Astrocyte of the spinal cord (primary cell): ENCODE measurements around the gene RGL1.

Source experiments
- DNase-seq: peaks from one replicate; pipeline ENCODE4 v3.0.0; 2011; ENCODE audit warnings: low read depth, low spot score
- H3K4me3 ChIP-seq: 2 replicates; pipeline ENCODE4 v1.5.1; 2011; ENCODE audit warnings: low read depth, mild to moderate bottlenecking, low read length, moderate library complexity
- in situ Hi-C: cut with HindIII; loops from 2 replicates; pipeline ENCODE4 v1.10.0; 2017; ENCODE audit warnings: low sequenced_read_pairs
- TF ChIP-seq, protein P1 (sequence below): IDR thresholded peaks from 2 replicates; pipeline ENCODE4 v1.5.1; 2012; ENCODE audit warnings: low read depth, mild to moderate bottlenecking, low read length, inconsistent platforms

RGL1 gene

DNA sequence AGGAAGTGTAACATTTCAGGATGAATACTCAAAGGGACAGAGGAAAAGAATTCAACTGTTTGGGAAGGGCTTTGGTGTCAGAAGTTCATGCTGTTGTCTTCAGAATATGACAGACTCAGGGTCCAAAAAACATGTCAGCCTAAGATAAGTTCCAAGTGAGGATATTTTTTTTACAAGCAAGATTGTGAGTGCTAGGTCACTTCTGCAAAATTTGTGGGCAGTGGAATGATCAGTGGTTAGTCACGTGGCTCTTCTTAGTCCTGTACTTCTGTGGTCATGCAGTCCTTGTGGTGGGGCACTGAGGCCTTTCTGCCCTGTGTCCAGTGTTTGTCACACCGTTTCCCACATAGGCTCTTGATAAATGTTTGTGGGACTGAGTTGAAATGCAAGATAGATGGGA lies 5.2 kb downstream of the RGL1 start:
- TF ChIP-seq, protein P1, sequence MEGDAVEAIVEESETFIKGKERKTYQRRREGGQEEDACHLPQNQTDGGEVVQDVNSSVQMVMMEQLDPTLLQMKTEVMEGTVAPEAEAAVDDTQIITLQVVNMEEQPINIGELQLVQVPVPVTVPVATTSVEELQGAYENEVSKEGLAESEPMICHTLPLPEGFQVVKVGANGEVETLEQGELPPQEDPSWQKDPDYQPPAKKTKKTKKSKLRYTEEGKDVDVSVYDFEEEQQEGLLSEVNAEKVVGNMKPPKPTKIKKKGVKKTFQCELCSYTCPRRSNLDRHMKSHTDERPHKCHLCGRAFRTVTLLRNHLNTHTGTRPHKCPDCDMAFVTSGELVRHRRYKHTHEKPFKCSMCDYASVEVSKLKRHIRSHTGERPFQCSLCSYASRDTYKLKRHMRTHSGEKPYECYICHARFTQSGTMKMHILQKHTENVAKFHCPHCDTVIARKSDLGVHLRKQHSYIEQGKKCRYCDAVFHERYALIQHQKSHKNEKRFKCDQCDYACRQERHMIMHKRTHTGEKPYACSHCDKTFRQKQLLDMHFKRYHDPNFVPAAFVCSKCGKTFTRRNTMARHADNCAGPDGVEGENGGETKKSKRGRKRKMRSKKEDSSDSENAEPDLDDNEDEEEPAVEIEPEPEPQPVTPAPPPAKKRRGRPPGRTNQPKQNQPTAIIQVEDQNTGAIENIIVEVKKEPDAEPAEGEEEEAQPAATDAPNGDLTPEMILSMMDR = no peak
- in situ Hi-C loops = no loop called here
- H3K4me3 ChIP-seq = no peak overlapping the region
- no peak for DNase-seq

DNA sequence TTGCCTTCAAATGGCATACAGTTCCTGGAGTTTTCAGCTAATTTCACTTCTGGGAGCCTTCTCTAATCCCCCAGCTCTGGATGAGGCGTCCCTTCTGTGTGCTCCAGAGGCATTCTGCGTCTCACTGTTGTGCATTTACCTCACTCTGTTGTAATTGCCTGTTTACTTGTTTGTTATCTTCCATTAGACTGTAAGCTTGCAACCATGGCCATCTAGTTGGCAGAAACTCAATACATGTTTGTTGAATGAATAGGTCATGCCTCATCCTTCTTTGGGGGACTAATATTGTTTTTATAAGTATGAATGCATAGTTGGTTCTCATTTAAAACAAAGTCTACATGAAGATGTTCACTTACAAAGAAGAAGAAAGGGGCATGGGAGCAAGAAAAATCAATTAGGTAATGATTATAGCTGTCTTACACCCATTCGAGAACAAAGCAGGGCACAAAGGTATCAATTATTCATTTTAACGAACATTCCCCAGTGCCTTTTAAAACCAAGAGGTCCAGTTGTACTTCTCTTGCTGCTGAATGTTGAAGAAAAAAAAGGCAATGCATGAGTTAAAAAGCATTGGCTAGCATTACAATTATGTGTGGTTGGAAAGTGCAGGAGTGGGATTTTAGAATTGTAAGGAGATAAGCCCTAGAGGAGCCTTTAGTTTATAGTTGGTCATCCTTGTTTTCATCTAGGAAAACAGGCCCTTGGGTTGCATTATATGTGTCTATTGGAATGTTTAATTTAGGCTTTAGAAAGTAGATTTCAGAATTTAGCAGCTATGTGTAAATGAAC lies 6.0 kb downstream of the RGL1 start:
- no peak overlapping the region for H3K4me3 ChIP-seq
- in situ Hi-C loops = no loop called here
- TF ChIP-seq, protein P1 = no peak
- DNase-seq = no peak

DNA sequence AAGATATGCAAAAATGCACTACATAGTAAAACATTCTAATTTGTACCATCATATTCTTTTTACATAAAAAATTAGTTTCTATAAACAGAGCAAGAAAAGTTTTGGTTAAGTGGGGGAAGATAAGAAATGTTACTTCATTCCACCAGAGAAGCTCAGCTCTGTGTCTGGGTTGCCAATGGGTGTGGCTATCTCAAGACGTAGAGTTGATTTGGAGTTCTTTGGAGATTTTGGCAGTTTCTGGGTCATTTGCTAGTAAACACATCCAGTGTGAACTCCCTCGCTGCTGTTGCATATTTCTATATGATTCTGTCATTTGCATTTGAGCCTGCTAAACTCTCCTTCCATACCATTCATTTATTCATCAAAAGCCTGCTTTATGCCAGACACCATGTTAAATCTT lies 7.2 kb downstream of the RGL1 start:
- no peak for DNase-seq
- TF ChIP-seq, protein P1 = no peak
- no peak overlapping the region for H3K4me3 ChIP-seq
- in situ Hi-C loops = no loop called here

DNA sequence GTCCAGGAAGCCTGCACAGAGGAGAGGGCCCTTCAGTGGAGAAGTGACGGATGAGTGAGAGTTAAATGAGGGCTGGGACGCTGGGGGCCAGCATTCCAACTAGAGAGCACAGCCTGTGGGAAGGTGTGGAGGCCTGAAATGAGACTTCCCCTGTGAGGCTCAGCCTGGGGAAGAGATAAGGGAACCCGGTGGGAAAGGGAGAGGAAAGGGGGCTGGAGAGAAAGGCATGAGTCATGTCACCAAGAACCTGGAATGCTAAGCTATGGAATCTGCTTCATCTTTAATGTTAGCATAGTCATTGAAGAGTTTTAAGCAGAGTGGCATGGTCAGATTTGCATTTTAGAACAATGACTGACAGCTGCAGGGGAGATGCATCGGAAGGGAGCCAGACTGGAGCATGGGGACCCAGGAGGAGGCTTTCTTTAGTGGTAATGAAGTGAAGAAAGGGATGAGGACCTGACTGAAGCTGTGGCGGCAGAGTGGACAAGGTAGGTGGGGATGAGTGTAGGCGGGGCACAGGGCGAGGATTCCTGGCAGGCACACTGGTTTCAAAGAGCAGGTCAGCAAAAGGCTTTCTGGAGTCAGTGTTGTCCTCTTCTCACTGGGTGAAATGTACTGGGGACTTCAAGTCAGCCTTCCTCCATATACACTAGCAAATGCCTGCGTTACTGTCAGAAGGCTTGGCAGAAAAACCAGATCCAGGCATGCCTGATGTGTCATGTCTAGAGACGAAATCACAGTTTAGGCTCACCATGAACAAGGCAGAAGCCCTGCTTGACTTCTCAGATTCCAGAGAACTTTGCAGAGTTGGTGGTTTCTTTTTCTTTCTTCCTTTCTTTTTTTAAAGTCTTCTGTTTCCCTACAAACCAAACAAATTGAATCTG lies 8.0 kb downstream of the RGL1 start:
- TF ChIP-seq, protein P1 = no peak
- no peak overlapping the region for H3K4me3 ChIP-seq
- peak; percentile 65 for DNase-seq
- in situ Hi-C loops = no loop called here

DNA sequence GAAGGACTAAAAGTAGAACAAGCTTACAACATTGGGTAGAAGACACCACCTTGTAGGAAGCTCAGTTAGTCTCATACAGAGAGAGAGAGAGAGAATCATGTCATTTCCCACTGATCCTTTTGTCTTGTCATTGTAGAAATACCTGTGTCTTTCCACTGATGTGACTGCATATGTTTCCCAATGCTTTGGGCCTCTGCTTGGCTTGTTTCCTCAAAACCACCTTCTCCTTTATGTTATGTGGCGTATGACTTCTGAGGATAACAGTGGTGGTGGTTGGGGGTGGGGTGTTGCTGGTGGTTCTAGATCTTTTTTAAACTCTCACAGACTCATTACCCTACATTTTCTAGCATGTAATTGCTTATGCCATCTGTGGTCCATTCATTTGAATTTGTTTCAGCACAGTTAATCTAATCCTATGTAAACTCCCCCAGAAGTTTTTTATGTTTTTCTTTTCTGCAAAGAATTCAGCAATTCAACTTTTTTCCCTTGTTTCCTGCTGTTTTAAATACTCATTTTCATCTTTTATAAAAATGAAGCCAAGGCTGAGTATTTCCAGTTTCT lies 9.3 kb downstream of the RGL1 start:
- no peak overlapping the region for H3K4me3 ChIP-seq
- no peak for DNase-seq
- TF ChIP-seq, protein P1 = no peak
- in situ Hi-C loops = no loop called here

DNA sequence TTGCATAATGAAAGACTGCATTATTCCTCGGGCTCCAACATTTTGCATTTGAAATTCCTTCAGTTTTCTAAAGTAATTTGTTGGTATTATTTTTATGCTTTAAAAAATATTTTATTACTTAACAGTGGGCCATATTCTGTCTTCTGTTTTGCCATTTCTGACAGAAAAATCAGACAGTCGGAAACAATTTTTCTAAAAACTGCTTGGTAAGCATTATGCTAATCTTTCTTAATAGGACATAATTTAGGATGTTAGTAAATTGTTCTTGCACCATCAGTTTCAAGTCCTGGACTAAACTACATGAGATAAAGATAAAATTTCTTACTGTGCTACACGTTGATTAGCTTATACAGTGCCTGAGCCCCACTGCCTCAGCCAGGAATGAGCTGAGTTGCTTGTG lies 11.2 kb downstream of the RGL1 start:
- no peak overlapping the region for H3K4me3 ChIP-seq
- no peak for DNase-seq
- TF ChIP-seq, protein P1 = no peak
- in situ Hi-C loops = no loop called here
